ENCODE measurements around the gene ARID5A.

Gene ARID5A

GRCh38 chr2:96510931-96511595, 25.5 kb upstream of the ARID5A start:
- no peak for DNase-seq (ENCODE audit: low read depth in 1 of 2, low spot score in 1 of 2)
- Histone ChIP-seq H3K27me3 (ENCODE audit: insufficient read depth, poor library complexity, severe bottlenecking) (no peaks in the 10 kb centered on the region), H3K4me3 (replicated peaks; ENCODE audit: insufficient read depth, low read length) (no peak overlapping the region), H3K27ac (replicated peaks) (no peak overlapping the region)
- TF ChIP-seq GABPA (IDR thresholded peaks at IDR 0.05; ENCODE audit: low read depth) (no peak), CTCF (IDR thresholded peaks at IDR 0.05; ENCODE audit: insufficient read depth, low read length) (no peak), REST (IDR thresholded peaks at IDR 0.05; ENCODE audit: insufficient replicate concordance, low read depth) (no peak), SPI1 (IDR thresholded peaks at IDR 0.05; ENCODE audit: borderline replicate concordance, low read depth) (no peak), POLR2AphosphoS5 (IDR thresholded peaks at IDR 0.05; ENCODE audit: low read depth) (no peak)

GRCh38 chr2:96511851-96512250, 24.7 kb upstream of the ARID5A start:
- Histone ChIP-seq H3K27ac (replicated peaks) (no peak overlapping the region), H3K27me3 (ENCODE audit: insufficient read depth, poor library complexity, severe bottlenecking) (no peaks in the 10 kb centered on the region), H3K4me3 (replicated peaks; ENCODE audit: insufficient read depth, low read length) (no peak overlapping the region)
- TF ChIP-seq GABPA (IDR thresholded peaks at IDR 0.05; ENCODE audit: low read depth) = no peak
- no peak for TF ChIP-seq SPI1 (IDR thresholded peaks at IDR 0.05; ENCODE audit: borderline replicate concordance, low read depth)
- no peak for TF ChIP-seq POLR2AphosphoS5 (IDR thresholded peaks at IDR 0.05; ENCODE audit: low read depth)
- TF ChIP-seq REST (IDR thresholded peaks at IDR 0.05; ENCODE audit: insufficient replicate concordance, low read depth) = no peak
- TF ChIP-seq CTCF (IDR thresholded peaks at IDR 0.05; ENCODE audit: insufficient read depth, low read length) = no peak
- no peak for DNase-seq (ENCODE audit: low read depth in 1 of 2, low spot score in 1 of 2)

- TF ChIP-seq POLR2AphosphoS5 (IDR thresholded peaks at IDR 0.05; ENCODE audit: low read depth) (no peak), GABPA (IDR thresholded peaks at IDR 0.05; ENCODE audit: low read depth) (no peak), SPI1 (IDR thresholded peaks at IDR 0.05; ENCODE audit: borderline replicate concordance, low read depth) (no peak), REST (IDR thresholded peaks at IDR 0.05; ENCODE audit: insufficient replicate concordance, low read depth) (no peak), CTCF (IDR thresholded peaks at IDR 0.05; ENCODE audit: insufficient read depth, low read length) (no peak)
- H3K27me3 ChIP-seq (ENCODE audit: insufficient read depth, poor library complexity, severe bottlenecking) = no peaks in the 10 kb centered on the region
- no peak overlapping the region for H3K27ac ChIP-seq (replicated peaks)
- no peak overlapping the region for H3K4me3 ChIP-seq (replicated peaks; ENCODE audit: insufficient read depth, low read length)
- DNase-seq (ENCODE audit: low read depth in 1 of 2, low spot score in 1 of 2) = no peak
Measured at GRCh38 chr2:96512341-96512740, 24.2 kb upstream of the ARID5A start.

All from HL-60 (cell line).